Neuronal stem cell (in vitro differentiated cells): ENCODE data around the gene SULT1C2.
"Not testable (repeated sequence)": the region's sequence is repeated elsewhere in the genome, so short reads cannot be mapped to it uniquely, and the experiment has no call there.

Experiments used
- DNase-seq: peaks from one replicate; pipeline ENCODE4 v3.0.0-alpha.2; 2013; ENCODE audit warnings: low spot score
- H2AFZ ChIP-seq: one replicate; pipeline ENCODE4 v1.6.1; 2013; ENCODE audit warnings: mild to moderate bottlenecking, low read length, inconsistent platforms
- H2AK5ac ChIP-seq: 2 replicates; pipeline ENCODE4 v1.6.1; 2013; ENCODE audit warnings: low read depth, mild to moderate bottlenecking, inconsistent platforms, low read length, moderate library complexity, mixed read lengths
- H2BK120ac ChIP-seq: 2 replicates; pipeline ENCODE4 v1.6.1; 2013; ENCODE audit warnings: low read depth, mild to moderate bottlenecking, inconsistent platforms, low read length, moderate library complexity, mixed read lengths
- H2BK12ac ChIP-seq: one replicate; pipeline ENCODE4 v1.6.1; 2013; ENCODE audit warnings: low read length, inconsistent platforms
- H2BK15ac ChIP-seq: 2 replicates; pipeline ENCODE4 v1.6.1; 2013; ENCODE audit warnings: mild to moderate bottlenecking, low read length, inconsistent platforms, mixed read lengths
- H2BK5ac ChIP-seq: one replicate; pipeline ENCODE4 v1.6.1; 2013; ENCODE audit warnings: inconsistent platforms, mild to moderate bottlenecking, low read length, moderate library complexity
- H3K14ac ChIP-seq: one replicate; pipeline ENCODE4 v1.6.1; 2013; ENCODE audit warnings: low read length, inconsistent platforms
- H3K18ac ChIP-seq: 2 replicates; pipeline ENCODE4 v1.6.1; 2013; ENCODE audit warnings: low read length, inconsistent platforms
- H3K23ac ChIP-seq: 2 replicates; pipeline ENCODE4 v1.6.1; 2013; ENCODE audit warnings: low read depth, mild to moderate bottlenecking, mixed read lengths, low read length, inconsistent platforms; ENCODE audit not compliant: poor library complexity
- H3K27ac ChIP-seq: replicated peaks from 3 replicates; pipeline ENCODE4 v1.5.1; 2013; ENCODE audit warnings: low read length, inconsistent platforms
- H3K27me3 ChIP-seq, 3 experiments: 2 replicates each; pipeline ENCODE4 v1.6.1; 2013; ENCODE audit warnings: low read length in 3 of 3, mild to moderate bottlenecking in 2 of 3, inconsistent platforms in 1 of 3, low read depth in 1 of 3, mixed read lengths in 1 of 3, moderate library complexity in 1 of 3; ENCODE audit not compliant: control insufficient read depth in 3 of 3, insufficient read depth in 3 of 3
- H3K36me3 ChIP-seq, 2 donors: replicated peaks in 1 of 2; 2 replicates each; pipeline ENCODE4 v1.6.1; 2013; ENCODE audit warnings: low read length in 2 of 2; ENCODE audit not compliant: control insufficient read depth in 2 of 2, insufficient read depth in 2 of 2
- H3K4ac ChIP-seq: 2 replicates; pipeline ENCODE4 v1.6.1; 2013; ENCODE audit warnings: inconsistent platforms, mild to moderate bottlenecking, low read length, moderate library complexity
- H3K4me1 ChIP-seq, 2 donors: 1 replicate in 1 of 2; 2 replicates in 1 of 2; pipeline ENCODE4 v1.6.1; 2013; ENCODE audit warnings: low read length in 2 of 2, low read depth in 1 of 2; ENCODE audit not compliant: control insufficient read depth in 2 of 2, insufficient read depth in 1 of 2
- H3K4me2 ChIP-seq: one replicate; pipeline ENCODE4 v1.6.1; 2013; ENCODE audit warnings: mild to moderate bottlenecking, low read length, inconsistent platforms; ENCODE audit not compliant: insufficient read depth, poor library complexity, severe bottlenecking
- H3K4me3 ChIP-seq, 2 donors: 2 replicates each; pipeline ENCODE4 v1.5.1; 2013; ENCODE audit warnings: low read length in 2 of 2, mild to moderate bottlenecking in 2 of 2, inconsistent platforms in 1 of 2, moderate library complexity in 1 of 2
- H3K79me1 ChIP-seq: one replicate; pipeline ENCODE4 v1.6.1; 2013; ENCODE audit warnings: low read depth, mild to moderate bottlenecking, inconsistent platforms, low read length, moderate library complexity
- H3K9ac ChIP-seq: one replicate; pipeline ENCODE4 v1.6.1; 2013; ENCODE audit warnings: mild to moderate bottlenecking, low read depth, low read length, inconsistent platforms; ENCODE audit not compliant: poor library complexity
- H3K9me3 ChIP-seq, 2 donors: replicated peaks in 1 of 2; 2 replicates each; pipeline versions ENCODE3 to v1.6.1; 2013; ENCODE audit warnings: low read length in 2 of 2, mild to moderate bottlenecking in 2 of 2, inconsistent platforms in 1 of 2, low read depth in 1 of 2, mixed read lengths in 1 of 2, moderate library complexity in 1 of 2; ENCODE audit not compliant: control insufficient read depth in 2 of 2, insufficient read depth in 1 of 2
- H4K8ac ChIP-seq: one replicate; pipeline ENCODE4 v1.6.1; 2013; ENCODE audit warnings: low read depth, mild to moderate bottlenecking, inconsistent platforms, low read length, moderate library complexity
- H4K91ac ChIP-seq: one replicate; pipeline ENCODE4 v1.6.1; 2013; ENCODE audit warnings: low read length, low read depth, mild to moderate bottlenecking, inconsistent platforms; ENCODE audit not compliant: poor library complexity
- WGBS, 2 donors: extraction: QIAGEN DNeasy Blood & Tissue Kit; methylation state at CpG; one replicate each; pipeline ENCODE4 v1.1.7; 2013; ENCODE audit warnings: missing lambda C conversion rate in 2 of 2, mixed read lengths in 1 of 2; ENCODE audit not compliant: insufficient read length in 2 of 2, insufficient replicate concordance in 1 of 2; ENCODE audit errors: extremely low coverage in 2 of 2; 5-methylcytosine and 5-hydroxymethylcytosine counted together

The SULT1C2 gene

GRCh38 chr2:108354136-108354535 lies 65.4 kb downstream of the SULT1C2 start:
- DNase-seq = no peak
- WGBS, 2 donors = no CpG with 5 or more reads among the region's 5 CpGs
- H3K14ac ChIP-seq = no peak overlapping the region

GRCh38 chr2:108355906-108356734 lies 67.4 kb downstream of the SULT1C2 start:
- Histone ChIP-seq H3K79me1 (no peaks in the 10 kb centered on the region), H3K14ac (no peak overlapping the region), H2BK12ac (no peak overlapping the region), H2BK5ac (no peak overlapping the region), H3K4me2 (no peak overlapping the region), H3K36me3 (no peaks in the 10 kb centered on the region), H3K9me3 (no peaks in the 10 kb centered on the region), H3K4ac (no peak overlapping the region), H3K27me3 (peaks cover 0 to 16% (median 0%) of the 10 kb centered on the region in 3 experiments), H2BK120ac (no peak overlapping the region), H2BK15ac (no peak overlapping the region), H3K23ac (no peak overlapping the region), H2AFZ (no peak overlapping the region), H3K9ac (no peak overlapping the region), H3K18ac (no peak overlapping the region), H2AK5ac (no peak overlapping the region), H4K8ac (no peak overlapping the region), H3K27ac (no peak overlapping the region), H3K4me1 (no peaks in the 10 kb centered on the region), H4K91ac (no peak overlapping the region), H3K4me3 (no peak overlapping the region)
- no peak for DNase-seq
- WGBS, 2 donors = no CpG with 5 or more reads among the region's 2 CpGs

More at GRCh38 chr2:108354136-108354535, 65.4 kb downstream of the SULT1C2 start:
- no peak overlapping the region for H4K91ac ChIP-seq
- H2BK120ac ChIP-seq = no peak overlapping the region
- H3K36me3 ChIP-seq = no peaks in the 10 kb centered on the region
- H3K9ac ChIP-seq = no peak overlapping the region
- no peaks in the 10 kb centered on the region for H3K4me1 ChIP-seq
- no peak overlapping the region for H3K4me2 ChIP-seq
- no peak overlapping the region for H3K27ac ChIP-seq
- H3K27me3 ChIP-seq = peaks cover 0 to 19% (median 0%) of the 10 kb centered on the region in 3 experiments
- H2BK5ac ChIP-seq = no peak overlapping the region
- H3K4me3 ChIP-seq = no peak overlapping the region
- no peaks in the 10 kb centered on the region for H3K79me1 ChIP-seq
- H2BK12ac ChIP-seq = no peak overlapping the region
- H3K9me3 ChIP-seq = no peaks in the 10 kb centered on the region
- no peak overlapping the region for H2AK5ac ChIP-seq
- no peak overlapping the region for H3K4ac ChIP-seq
- no peak overlapping the region for H4K8ac ChIP-seq
- no peak overlapping the region for H3K18ac ChIP-seq
- no peak overlapping the region for H2AFZ ChIP-seq
- H2BK15ac ChIP-seq = no peak overlapping the region
- H3K23ac ChIP-seq = no peak overlapping the region

GRCh38 chr2:108359336-108359735 lies 70.6 kb downstream of the SULT1C2 start:
- H3K14ac ChIP-seq, H3K4me1 ChIP-seq: not testable (repeated sequence)

More at GRCh38 chr2:108359336-108359735, 70.6 kb downstream of the SULT1C2 start:
- H3K36me3 ChIP-seq, DNase-seq, H2BK15ac ChIP-seq, H2AK5ac ChIP-seq, H3K4me2 ChIP-seq, H2BK5ac ChIP-seq, H3K18ac ChIP-seq, H3K27ac ChIP-seq, H2AFZ ChIP-seq, H3K23ac ChIP-seq, H2BK12ac ChIP-seq, H2BK120ac ChIP-seq, H4K8ac ChIP-seq, H3K9me3 ChIP-seq, H3K79me1 ChIP-seq, H3K9ac ChIP-seq, H3K4ac ChIP-seq, H3K4me3 ChIP-seq, H4K91ac ChIP-seq: not testable (repeated sequence)
- peaks cover 0 to 14% (median 0%) of the 10 kb centered on the region in 3 experiments for H3K27me3 ChIP-seq
- WGBS, 2 donors = no CpG with 5 or more reads among the region's 1 CpG
